Mucosa of rectum (tissue), 2 donors: ENCODE results near the gene TNFRSF4.
"Not testable (repeated sequence)": the region's sequence is repeated elsewhere in the genome, so short reads cannot be mapped to it uniquely, and the experiment has no call there.

Source experiments
- H3K27ac ChIP-seq, 2 donors: one replicate each; pipeline ENCODE4 v1.7.0; 2013; ENCODE audit warnings: inconsistent platforms in 2 of 2, low read depth in 2 of 2, low read length in 2 of 2
- H3K27me3 ChIP-seq, 2 donors: one replicate each; pipeline ENCODE4 v1.7.0; 2013; ENCODE audit warnings: low read length in 2 of 2; ENCODE audit not compliant: control insufficient read depth in 2 of 2, insufficient read depth in 2 of 2
- H3K36me3 ChIP-seq, 2 donors: one replicate each; pipeline ENCODE4 v1.7.0; 2013; ENCODE audit warnings: low read length in 2 of 2; ENCODE audit not compliant: control insufficient read depth in 2 of 2, insufficient read depth in 2 of 2
- H3K4me1 ChIP-seq, 2 donors: one replicate each; pipeline ENCODE4 v1.7.0; 2013; ENCODE audit warnings: low read length in 2 of 2, mild to moderate bottlenecking in 1 of 2; ENCODE audit not compliant: control insufficient read depth in 2 of 2, insufficient read depth in 2 of 2
- H3K4me3 ChIP-seq, 2 donors: one replicate each; pipeline ENCODE4 v1.7.0; 2013; ENCODE audit warnings: low read length in 2 of 2
- H3K9ac ChIP-seq, 2 donors: one replicate each; pipeline ENCODE4 v1.7.0; 2013; ENCODE audit warnings: low read length in 2 of 2, low read depth in 1 of 2, mild to moderate bottlenecking in 1 of 2
- H3K9me3 ChIP-seq, 2 donors: one replicate each; pipeline ENCODE4 v1.7.0; 2013; ENCODE audit warnings: low read length in 2 of 2; ENCODE audit not compliant: control insufficient read depth in 2 of 2
- donor health status: healthy.
- donor health status: Normal muscosa, but diverticular disease.

The TNFRSF4 gene

DNA sequence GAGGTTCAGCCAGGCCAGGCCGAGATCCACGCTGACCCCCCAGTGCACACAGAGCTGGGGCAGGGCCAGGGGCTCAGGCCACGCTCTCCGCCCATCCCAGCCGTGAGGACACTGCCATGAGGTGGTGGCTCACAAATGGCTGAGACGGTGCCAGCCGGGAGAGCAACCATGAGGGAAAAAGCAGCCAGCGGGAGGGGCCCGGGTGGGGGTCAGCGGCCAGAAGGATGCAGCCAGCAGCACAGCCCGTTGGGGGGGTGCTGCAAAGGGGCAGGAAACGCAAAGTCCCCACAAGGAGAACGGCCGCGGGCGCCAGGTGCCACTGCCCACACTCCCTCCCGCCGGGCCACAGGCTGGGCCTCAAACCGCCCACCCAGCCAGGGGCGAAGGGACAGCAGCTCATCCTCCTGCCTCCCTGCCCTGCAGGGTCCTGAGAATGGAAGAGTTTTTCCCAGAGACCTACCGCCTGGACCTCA, 32.0 kb downstream of the TNFRSF4 start:
- Histone ChIP-seq H3K4me1 (no peaks in the 10 kb centered on the region), H3K27me3 (peaks cover 0 to 6% of the 10 kb centered on the region in 2 donors), H3K36me3 (no peaks in the 10 kb centered on the region), H3K27ac (no peak overlapping the region), H3K9me3 (no peaks in the 10 kb centered on the region), H3K9ac (no peak overlapping the region), H3K4me3 (no peak overlapping the region)

DNA sequence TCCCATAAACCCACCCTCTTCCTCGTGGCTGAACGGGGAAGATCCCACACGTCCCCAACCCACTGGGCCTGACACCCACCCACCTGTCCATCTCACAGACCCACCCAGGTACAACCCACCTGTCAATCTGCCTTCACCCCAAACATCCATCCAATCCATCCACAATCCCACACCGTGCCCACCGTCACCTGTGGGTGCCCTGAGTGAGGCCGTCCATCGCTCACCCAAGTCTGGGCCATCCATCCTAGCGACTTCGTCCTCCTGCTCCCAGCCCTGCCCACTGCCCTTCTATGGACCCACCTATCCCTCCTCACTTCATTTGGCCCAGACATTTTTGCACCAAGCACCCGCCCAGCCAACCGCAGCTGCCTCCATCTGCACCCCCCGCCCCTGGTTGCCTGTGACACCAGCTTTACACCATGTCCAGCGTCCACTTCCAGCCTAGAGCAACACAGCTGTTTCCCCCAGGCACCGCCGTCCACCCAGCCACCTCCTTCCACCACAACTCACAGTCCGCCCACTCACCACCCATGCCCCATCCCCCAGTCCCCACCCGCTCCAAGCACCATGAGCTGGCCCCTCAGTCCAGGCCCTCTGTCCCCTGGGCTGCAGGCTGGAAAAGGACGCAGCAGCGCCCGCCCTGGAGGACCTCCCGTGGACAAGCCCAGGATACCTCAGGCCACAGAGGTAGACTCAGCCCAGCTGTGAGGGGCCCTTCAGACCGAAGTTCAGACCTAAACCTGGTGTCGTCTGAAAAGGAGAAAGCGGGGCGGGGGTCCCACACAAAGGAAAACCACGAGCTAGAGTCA, 32.6 kb downstream of the TNFRSF4 start:
- no peak overlapping the region for H3K4me3 ChIP-seq

DNA sequence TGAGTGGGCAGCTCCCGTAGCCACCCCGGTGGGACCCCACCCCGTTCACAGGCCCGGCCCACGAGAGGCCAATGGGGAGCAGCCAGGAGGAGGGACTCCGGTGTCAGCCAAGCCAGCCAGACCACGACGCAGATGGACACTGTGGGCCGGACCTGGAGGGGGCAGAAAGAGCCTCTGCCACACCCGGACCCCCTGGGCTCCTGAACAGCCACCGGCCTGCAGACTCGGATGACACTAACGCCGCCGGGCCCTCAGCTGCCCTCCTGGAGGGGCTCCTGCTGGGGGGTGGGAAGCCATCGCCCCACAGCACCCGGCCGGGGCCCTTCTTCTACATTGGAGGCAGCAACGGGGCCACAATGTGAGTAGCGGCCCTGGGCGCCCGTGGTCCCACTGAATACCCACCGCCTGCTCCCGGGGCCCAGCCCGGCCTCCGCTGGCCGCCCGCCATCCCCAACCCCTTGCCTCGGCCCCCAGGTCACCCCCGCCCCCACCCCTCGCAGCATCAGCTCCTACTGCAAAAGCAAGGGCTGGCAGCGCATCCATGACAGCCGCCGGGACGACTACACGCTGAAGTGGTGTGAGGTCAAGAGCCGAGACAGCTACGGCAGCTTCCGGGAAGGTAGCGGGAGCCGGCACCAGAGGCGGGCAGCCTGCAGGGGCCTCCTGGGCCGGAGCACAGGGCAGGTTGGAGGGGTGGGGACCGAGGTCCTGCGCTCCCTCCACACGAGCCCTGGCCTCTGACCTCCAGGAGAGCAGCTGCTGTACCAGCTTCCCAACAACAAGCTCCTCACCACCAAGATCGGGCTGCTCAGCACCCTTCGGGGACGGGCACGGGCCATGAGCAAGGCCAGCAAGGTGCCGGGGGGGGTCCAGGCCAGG, 33.7 kb downstream of the TNFRSF4 start:
- H3K4me1 ChIP-seq: no peaks in the 10 kb centered on the region
- no peaks in the 10 kb centered on the region for H3K36me3 ChIP-seq
- H3K9ac ChIP-seq: no peak overlapping the region
- no peak overlapping the region for H3K4me3 ChIP-seq
- no peak overlapping the region for H3K27ac ChIP-seq
- H3K9me3 ChIP-seq: no peaks in the 10 kb centered on the region
- H3K27me3 ChIP-seq: peaks cover 0 to 14% of the 10 kb centered on the region in 2 donors

More for the DNA sequence above, 32.6 kb downstream of the TNFRSF4 start:
- Histone ChIP-seq H3K36me3 (no peaks in the 10 kb centered on the region), H3K27me3 (peaks cover 0 to 12% of the 10 kb centered on the region in 2 donors), H3K9me3 (no peaks in the 10 kb centered on the region), H3K4me1 (no peaks in the 10 kb centered on the region), H3K9ac (no peak overlapping the region), H3K27ac (no peak overlapping the region)

DNA sequence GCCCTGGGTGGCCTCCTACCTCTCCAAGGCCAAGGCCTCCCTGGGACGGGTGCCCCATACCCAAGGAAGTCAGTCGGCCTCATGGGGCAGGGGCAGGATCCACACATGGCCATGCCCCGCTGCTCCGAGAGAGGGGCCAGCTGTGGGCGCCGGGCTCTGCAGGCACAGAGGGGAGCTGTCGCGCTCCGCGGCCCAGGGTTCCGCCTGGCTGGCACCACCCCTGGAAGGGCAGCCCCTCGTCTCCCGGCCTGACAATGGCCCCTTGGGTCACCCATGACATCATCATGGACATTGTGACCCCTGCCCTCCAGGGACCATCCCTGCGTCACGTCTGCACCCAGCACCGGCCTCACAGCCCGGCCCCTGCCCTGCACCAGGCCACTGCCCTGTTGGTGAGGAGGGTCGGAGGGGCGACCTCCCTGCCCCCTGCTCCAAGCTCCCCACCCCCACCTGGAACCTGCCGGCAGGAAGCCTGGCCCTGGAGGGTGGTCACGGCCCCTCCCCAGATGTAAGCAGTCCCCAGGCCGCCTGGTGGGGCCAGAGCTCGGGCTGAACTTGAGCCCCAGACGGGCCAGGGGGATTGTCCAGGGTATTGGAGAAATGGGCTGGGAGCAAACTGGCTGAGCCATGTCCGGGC, 34.5 kb downstream of the TNFRSF4 start:
- Histone ChIP-seq H3K36me3 (no peaks in the 10 kb centered on the region), H3K9me3 (no peaks in the 10 kb centered on the region)

DNA sequence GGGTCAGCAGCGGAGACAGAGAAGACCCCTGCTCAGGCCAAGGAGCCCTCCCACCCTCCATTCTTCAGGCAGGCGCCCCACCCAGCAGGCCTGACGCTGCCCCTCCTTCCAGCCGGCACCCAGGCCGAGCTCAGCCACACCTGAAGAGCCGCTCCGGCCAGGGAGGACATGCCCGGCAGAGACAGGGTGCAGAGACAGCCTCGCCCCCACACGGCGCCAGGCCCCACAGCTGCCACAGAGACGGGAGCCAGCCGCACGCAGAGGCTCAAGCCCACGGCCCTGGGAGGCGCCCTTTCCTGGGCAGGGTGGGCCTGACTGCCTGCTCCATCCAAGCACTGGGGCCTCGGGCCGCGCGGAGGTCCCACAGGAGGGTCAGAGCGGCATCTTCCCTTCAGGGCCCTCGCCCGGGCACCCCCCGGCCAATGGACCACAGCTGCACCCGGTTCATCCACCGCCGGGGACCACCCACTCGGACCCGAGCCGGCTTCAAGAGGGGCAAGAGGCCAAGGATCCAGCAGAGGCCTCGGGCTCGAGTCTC, 35.1 kb downstream of the TNFRSF4 start:
- no peaks in the 10 kb centered on the region for H3K4me1 ChIP-seq
- no peak overlapping the region for H3K9ac ChIP-seq
- no peak overlapping the region for H3K27ac ChIP-seq
- peaks cover 0 to 14% of the 10 kb centered on the region in 2 donors for H3K27me3 ChIP-seq
- no peak overlapping the region for H3K4me3 ChIP-seq
- no peaks in the 10 kb centered on the region for H3K9me3 ChIP-seq
- no peaks in the 10 kb centered on the region for H3K36me3 ChIP-seq

More for the DNA sequence above, 34.5 kb downstream of the TNFRSF4 start:
- Histone ChIP-seq H3K9ac (no peak overlapping the region), H3K27ac (no peak overlapping the region), H3K4me3 (no peak overlapping the region), H3K27me3 (peaks cover 0 to 14% of the 10 kb centered on the region in 2 donors), H3K4me1 (no peaks in the 10 kb centered on the region)

DNA sequence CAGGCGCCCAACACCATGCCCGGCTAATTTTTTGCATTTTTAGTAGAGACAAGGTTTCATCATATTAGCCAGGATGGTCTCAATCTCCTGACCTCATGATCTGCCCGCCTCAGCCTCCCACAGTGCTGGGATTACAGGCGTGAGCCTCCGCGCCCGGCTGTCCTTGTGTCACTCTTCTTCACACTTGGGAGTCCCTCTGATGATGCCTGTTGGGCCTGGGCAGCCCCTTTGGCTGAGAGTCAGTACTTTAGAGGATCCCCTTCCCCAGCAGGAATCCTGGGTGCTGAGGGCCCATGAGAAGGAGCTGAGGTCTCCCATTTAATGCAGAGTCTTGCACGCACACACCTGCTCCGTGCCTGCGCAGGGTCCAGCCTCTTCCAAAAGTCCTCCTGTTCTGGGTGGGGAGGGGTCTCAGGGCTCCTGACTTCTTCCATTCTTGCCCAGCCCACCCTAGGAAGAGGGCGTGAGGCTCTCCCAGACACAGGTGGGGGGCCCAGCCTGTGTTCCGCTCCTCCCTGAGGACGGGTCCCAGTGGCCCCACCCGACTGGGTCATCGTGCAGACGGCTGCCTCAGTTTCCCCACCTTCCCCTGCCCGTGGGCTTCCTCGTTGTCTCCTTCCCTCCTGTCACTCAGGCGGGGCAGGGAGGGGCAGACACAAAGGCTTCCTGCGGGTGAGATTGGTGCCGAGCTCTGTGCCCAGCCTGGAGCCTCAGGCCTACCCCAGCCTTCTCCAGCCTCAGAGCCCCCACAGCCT, 36.3 kb downstream of the TNFRSF4 start:
- peaks cover 0 to 21% of the 10 kb centered on the region in 2 donors for H3K27me3 ChIP-seq
- no peak overlapping the region for H3K4me3 ChIP-seq
- H3K27ac ChIP-seq: no peak overlapping the region
- no peaks in the 10 kb centered on the region for H3K4me1 ChIP-seq
- no peaks in the 10 kb centered on the region for H3K36me3 ChIP-seq
- H3K9me3 ChIP-seq: no peaks in the 10 kb centered on the region
- no peak overlapping the region for H3K9ac ChIP-seq

DNA sequence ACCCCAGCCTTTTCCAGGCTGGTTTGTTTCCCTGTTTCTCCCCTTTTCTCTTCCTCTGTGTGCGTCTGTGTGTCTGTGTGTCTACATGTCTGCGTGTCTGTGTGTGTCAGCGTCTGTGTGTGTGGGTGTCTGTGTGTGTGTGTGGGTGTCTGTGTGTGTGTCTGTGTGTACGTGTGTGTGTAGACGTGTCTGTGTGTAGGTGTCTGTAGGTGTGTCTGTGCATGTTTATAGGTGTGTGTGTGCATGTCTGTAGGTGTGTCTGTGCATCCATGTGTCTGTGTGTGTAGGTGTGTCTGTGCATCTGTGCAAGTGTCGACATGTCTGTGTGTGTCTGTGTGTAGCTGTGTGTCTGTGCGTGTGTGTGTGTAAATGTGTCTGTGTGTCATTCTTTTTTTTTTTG, 37.0 kb downstream of the TNFRSF4 start:
- H3K36me3 ChIP-seq: no peaks in the 10 kb centered on the region
- H3K27ac ChIP-seq: no peak overlapping the region
- H3K27me3 ChIP-seq: peaks cover 0 to 21% of the 10 kb centered on the region in 2 donors
- H3K9ac ChIP-seq: no peak overlapping the region
- no peaks in the 10 kb centered on the region for H3K9me3 ChIP-seq
- no peak overlapping the region for H3K4me3 ChIP-seq
- H3K4me1 ChIP-seq: no peaks in the 10 kb centered on the region

DNA sequence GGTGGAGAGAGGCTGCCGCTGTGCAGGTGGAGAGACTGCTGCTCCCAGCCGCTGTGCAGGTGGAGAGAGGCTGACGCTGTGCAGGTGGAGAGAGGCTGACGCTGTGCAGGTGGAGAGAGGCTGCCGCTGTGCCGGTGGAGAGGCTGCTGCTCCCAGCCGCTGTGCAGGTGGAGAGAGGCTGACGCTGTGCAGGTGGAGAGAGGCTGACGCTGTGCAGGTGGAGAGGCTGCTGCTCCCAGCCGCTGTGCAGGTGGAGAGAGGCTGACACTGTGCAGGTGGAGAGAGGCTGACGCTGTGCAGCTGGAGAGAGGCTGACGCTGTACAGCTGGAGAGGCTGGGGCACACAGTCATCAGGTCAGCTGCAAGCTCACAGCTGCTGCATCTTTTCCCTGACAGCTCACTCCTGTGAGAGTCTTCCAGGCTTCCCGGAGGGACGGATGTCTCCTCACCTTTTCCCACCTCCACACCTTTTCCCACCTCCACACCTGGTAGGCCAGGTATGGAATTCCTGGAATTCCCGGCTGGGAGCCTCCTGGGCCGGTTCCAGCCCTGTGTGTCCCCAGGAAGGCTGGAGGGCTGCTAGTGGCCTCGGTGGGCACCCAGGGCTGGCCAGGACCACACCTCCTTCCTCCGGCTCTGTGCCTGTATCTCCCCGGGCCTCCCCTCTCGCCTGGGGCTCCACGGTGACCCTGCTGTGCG, 37.7 kb downstream of the TNFRSF4 start:
- not testable (repeated sequence) for H3K9me3 ChIP-seq, H3K4me3 ChIP-seq, H3K9ac ChIP-seq, H3K4me1 ChIP-seq, H3K36me3 ChIP-seq, H3K27ac ChIP-seq
- H3K27me3 ChIP-seq: peaks cover 0 to 21% of the 10 kb centered on the region in 2 donors
